Mesenchymal stem cell (in vitro differentiated cells and primary cell): ENCODE results near the gene SLC26A8.

Experiments
- DNase-seq: peaks from one replicate; pipeline ENCODE4 v3.0.0-alpha.2; 2013
- H2AFZ ChIP-seq: one replicate; pipeline ENCODE4 v1.6.1; 2013; ENCODE audit warnings: low read depth, mild to moderate bottlenecking, control low read depth, inconsistent platforms, low read length, moderate library complexity
- H2AK5ac ChIP-seq: 2 replicates; pipeline ENCODE4 v1.6.1; 2013; ENCODE audit warnings: low read length, moderate library complexity, mild to moderate bottlenecking, inconsistent platforms; ENCODE audit not compliant: severe bottlenecking
- H2BK120ac ChIP-seq: one replicate; pipeline ENCODE4 v1.6.1; 2013; ENCODE audit warnings: low read depth, mild to moderate bottlenecking, inconsistent platforms, low read length, moderate library complexity
- H2BK12ac ChIP-seq, 2 experiments: one replicate each; pipeline ENCODE4 v1.6.1; 2013; ENCODE audit warnings: inconsistent platforms in 2 of 2, low read length in 2 of 2, mild to moderate bottlenecking in 2 of 2, moderate library complexity in 2 of 2, control low read depth in 1 of 2
- H2BK15ac ChIP-seq: one replicate; pipeline ENCODE4 v1.6.1; 2013; ENCODE audit warnings: mild to moderate bottlenecking, low read depth, inconsistent platforms; ENCODE audit not compliant: poor library complexity, severe bottlenecking
- H2BK5ac ChIP-seq: 2 replicates; pipeline ENCODE4 v1.6.1; 2013; ENCODE audit warnings: low read depth, mild to moderate bottlenecking, low read length, control low read depth, inconsistent platforms; ENCODE audit not compliant: poor library complexity, severe bottlenecking
- H3K14ac ChIP-seq, 2 experiments: one replicate each; pipeline ENCODE4 v1.6.1; 2013; ENCODE audit warnings: inconsistent platforms in 2 of 2, low read length in 2 of 2, control low read depth in 1 of 2, mild to moderate bottlenecking in 1 of 2, moderate library complexity in 1 of 2
- H3K18ac ChIP-seq, 2 experiments: one replicate each; pipeline ENCODE4 v1.6.1; 2013; ENCODE audit warnings: inconsistent platforms in 2 of 2, low read length in 2 of 2, control low read depth in 1 of 2, low read depth in 1 of 2, mild to moderate bottlenecking in 1 of 2
- H3K23ac ChIP-seq, 2 experiments: one replicate each; pipeline ENCODE4 v1.6.1; 2013; ENCODE audit warnings: inconsistent platforms in 2 of 2, low read length in 2 of 2, mild to moderate bottlenecking in 2 of 2, moderate library complexity in 2 of 2, control low read depth in 1 of 2
- H3K27ac ChIP-seq: 2 replicates; pipeline ENCODE4 v1.5.1; 2013; ENCODE audit warnings: mild to moderate bottlenecking, moderate library complexity, low read length, control low read depth, inconsistent platforms; ENCODE audit not compliant: poor library complexity, severe bottlenecking
- H3K27me3 ChIP-seq, 2 experiments: 2 replicates each; pipeline versions ENCODE4 v1.6.1 to v1.7.0; 2013; ENCODE audit warnings: low read length in 2 of 2, mild to moderate bottlenecking in 2 of 2, moderate library complexity in 2 of 2, control low read depth in 1 of 2, inconsistent platforms in 1 of 2; ENCODE audit not compliant: control insufficient read depth in 1 of 2, insufficient read depth in 1 of 2
- H3K36me3 ChIP-seq, 2 experiments: 2 replicates each; pipeline versions ENCODE4 v1.6.1 to v1.7.0; 2013; ENCODE audit warnings: low read length in 2 of 2, control low read depth in 1 of 2, inconsistent platforms in 1 of 2, low read depth in 1 of 2, mild to moderate bottlenecking in 1 of 2; ENCODE audit not compliant: insufficient read depth in 2 of 2, control insufficient read depth in 1 of 2
- H3K4ac ChIP-seq, 2 experiments: one replicate each; pipeline ENCODE4 v1.6.1; 2013; ENCODE audit warnings: inconsistent platforms in 2 of 2, low read length in 2 of 2, mild to moderate bottlenecking in 2 of 2, moderate library complexity in 2 of 2, control low read depth in 1 of 2, low read depth in 1 of 2
- H3K4me1 ChIP-seq: 2 replicates; pipeline ENCODE4 v1.6.1; 2013; ENCODE audit warnings: low read depth, low read length, control low read depth; ENCODE audit not compliant: control insufficient read depth, insufficient read depth
- H3K4me2 ChIP-seq: 2 replicates; pipeline ENCODE4 v1.6.1; 2013; ENCODE audit warnings: low read length, mild to moderate bottlenecking, inconsistent platforms; ENCODE audit not compliant: poor library complexity, severe bottlenecking
- H3K4me3 ChIP-seq, 2 experiments: 2 replicates each; pipeline versions ENCODE4 v1.5.1 to v1.7.0; 2013; ENCODE audit warnings: low read length in 2 of 2, mild to moderate bottlenecking in 2 of 2, control low read depth in 1 of 2, low read depth in 1 of 2; ENCODE audit not compliant: insufficient read depth in 1 of 2
- H3K79me1 ChIP-seq: replicated peaks from 2 replicates; pipeline ENCODE4 v1.6.1; 2013; ENCODE audit warnings: mild to moderate bottlenecking, control low read depth, low read length, inconsistent platforms; ENCODE audit not compliant: poor library complexity, severe bottlenecking
- H3K9ac ChIP-seq: 2 replicates; pipeline ENCODE4 v1.7.0; 2013; ENCODE audit warnings: mild to moderate bottlenecking, low read length, moderate library complexity
- H3K9me3 ChIP-seq: 2 replicates; pipeline ENCODE4 v1.7.0; 2013; ENCODE audit warnings: mild to moderate bottlenecking, low read length; ENCODE audit not compliant: control insufficient read depth
- H4K8ac ChIP-seq: one replicate; pipeline ENCODE4 v1.6.1; 2013; ENCODE audit warnings: inconsistent platforms, mild to moderate bottlenecking, low read length, moderate library complexity
- H4K91ac ChIP-seq: one replicate; pipeline ENCODE4 v1.6.1; 2013; ENCODE audit warnings: mild to moderate bottlenecking, low read length, inconsistent platforms
- WGBS: methylation state at CpG from one replicate; pipeline ENCODE4 v1.1.7; 2013; ENCODE audit warnings: mixed read lengths; 5-methylcytosine and 5-hydroxymethylcytosine counted together

SLC26A8 gene

GRCh38 chr6:36056178-36056577 is 31.7 kb upstream of the SLC26A8 start:
- H2BK12ac ChIP-seq, result no peak overlapping the region
- 100% methylated on average over 1 of the region's 1 CpG for WGBS
- H3K9ac ChIP-seq, result no peak overlapping the region
- H3K27ac ChIP-seq, result no peak overlapping the region
- no peaks in the 10 kb centered on the region for H3K4me1 ChIP-seq
- no peak overlapping the region for H2BK5ac ChIP-seq
- H3K79me1 ChIP-seq, result peaks cover 16% of the 10 kb centered on the region
- no peak overlapping the region for H3K23ac ChIP-seq
- H3K4ac ChIP-seq, result no peak overlapping the region
- H3K4me3 ChIP-seq, result no peak overlapping the region
- no peak for DNase-seq
- H2AK5ac ChIP-seq, result no peak overlapping the region
- no peak overlapping the region for H3K4me2 ChIP-seq
- peaks cover 9 to 61% of the 10 kb centered on the region in 2 experiments for H3K36me3 ChIP-seq
- H2BK15ac ChIP-seq, result no peak overlapping the region
- no peak overlapping the region for H3K18ac ChIP-seq
- no peaks in the 10 kb centered on the region for H3K27me3 ChIP-seq
- H3K14ac ChIP-seq, result no peak overlapping the region
- H3K9me3 ChIP-seq, result no peaks in the 10 kb centered on the region
- H2BK120ac ChIP-seq, result no peak overlapping the region
- H4K8ac ChIP-seq, result no peak overlapping the region
- H2AFZ ChIP-seq, result no peak overlapping the region
- H4K91ac ChIP-seq, result no peak overlapping the region

GRCh38 chr6:36054956-36055355 is 30.5 kb upstream of the SLC26A8 start:
- Histone ChIP-seq H4K8ac (no peak overlapping the region), H3K4me2 (no peak overlapping the region), H2BK120ac (no peak overlapping the region), H3K9ac (peak overlapping the region; percentile 33), H3K23ac (no peak overlapping the region), H3K27me3 (no peaks in the 10 kb centered on the region), H2BK12ac (no peak overlapping the region), H2AK5ac (no peak overlapping the region), H3K18ac (no peak overlapping the region), H4K91ac (no peak overlapping the region), H3K79me1 (peaks cover 22% of the 10 kb centered on the region), H2AFZ (no peak overlapping the region), H3K9me3 (no peaks in the 10 kb centered on the region), H3K4me3 (no peak overlapping the region), H3K27ac (no peak overlapping the region), H3K36me3 (peaks cover 7 to 49% of the 10 kb centered on the region in 2 experiments), H2BK5ac (no peak overlapping the region), H2BK15ac (no peak overlapping the region), H3K4ac (no peak overlapping the region), H3K14ac (no peak overlapping the region), H3K4me1 (no peaks in the 10 kb centered on the region)
- WGBS, result 97% methylated on average over 1 of the region's 2 CpGs
- DNase-seq, result no peak

GRCh38 chr6:36054415-36054814 is 30.0 kb upstream of the SLC26A8 start:
- no peak overlapping the region for H4K91ac ChIP-seq
- H3K18ac ChIP-seq, result no peak overlapping the region
- no peak overlapping the region for H4K8ac ChIP-seq
- H2BK12ac ChIP-seq, result no peak overlapping the region
- no CpG with 5 or more reads among the region's 2 CpGs for WGBS
- no peak overlapping the region for H2AFZ ChIP-seq
- no peak for DNase-seq
- no peak overlapping the region for H3K27ac ChIP-seq
- peaks cover 3 to 43% of the 10 kb centered on the region in 2 experiments for H3K36me3 ChIP-seq
- no peaks in the 10 kb centered on the region for H3K4me1 ChIP-seq
- no peak overlapping the region for H3K4me3 ChIP-seq
- H3K9ac ChIP-seq, result peak overlapping the region; percentile 37
- no peak overlapping the region for H3K4ac ChIP-seq
- no peak overlapping the region for H3K23ac ChIP-seq
- H2BK120ac ChIP-seq, result no peak overlapping the region
- H3K9me3 ChIP-seq, result no peaks in the 10 kb centered on the region
- no peaks in the 10 kb centered on the region for H3K27me3 ChIP-seq
- H3K14ac ChIP-seq, result no peak overlapping the region
- no peak overlapping the region for H2BK5ac ChIP-seq
- H3K79me1 ChIP-seq, result peaks cover 22% of the 10 kb centered on the region
- H2BK15ac ChIP-seq, result no peak overlapping the region
- H3K4me2 ChIP-seq, result no peak overlapping the region
- no peak overlapping the region for H2AK5ac ChIP-seq

- Histone ChIP-seq H3K27ac (no peak overlapping the region), H2BK15ac (no peak overlapping the region), H2BK120ac (no peak overlapping the region)
Observed at GRCh38 chr6:36053878-36054277, 29.4 kb upstream of the SLC26A8 start.

More at GRCh38 chr6:36053878-36054277, 29.4 kb upstream of the SLC26A8 start:
- H3K9ac ChIP-seq, result peak overlapping the region; percentile 37
- no peak overlapping the region for H2AK5ac ChIP-seq
- H4K91ac ChIP-seq, result no peak overlapping the region
- DNase-seq, result peak; percentile 51
- H3K27me3 ChIP-seq, result no peaks in the 10 kb centered on the region
- H3K4me2 ChIP-seq, result no peak overlapping the region
- H3K14ac ChIP-seq, result no peak overlapping the region
- H2AFZ ChIP-seq, result no peak overlapping the region
- H3K9me3 ChIP-seq, result no peaks in the 10 kb centered on the region
- H3K79me1 ChIP-seq, result peaks cover 23% of the 10 kb centered on the region
- no peak overlapping the region for H4K8ac ChIP-seq
- H3K18ac ChIP-seq, result no peak overlapping the region
- H3K23ac ChIP-seq, result no peak overlapping the region
- peaks cover 3 to 39% of the 10 kb centered on the region in 2 experiments for H3K36me3 ChIP-seq
- 38% methylated on average over 1 of the region's 2 CpGs for WGBS
- no peaks in the 10 kb centered on the region for H3K4me1 ChIP-seq
- H3K4me3 ChIP-seq, result no peak overlapping the region
- no peak overlapping the region for H3K4ac ChIP-seq
- H2BK5ac ChIP-seq, result no peak overlapping the region
- no peak overlapping the region for H2BK12ac ChIP-seq
